AG08395 (cell line): ENCODE results near the gene SIRT2.
"Not testable (repeated sequence)": the region's sequence is repeated elsewhere in the genome, so short reads cannot be mapped to it uniquely, and the experiment has no call there.

Experiments
- DNase-seq: peaks from one replicate; pipeline ENCODE4 v3.0.0; 2012; ENCODE audit warnings: mixed read lengths, low spot score

Gene SIRT2

GRCh38 chr19:38867171-38867780 lies 32.1 kb downstream of the SIRT2 start:
- no peak for DNase-seq

GRCh38 chr19:38862321-38863059 lies 36.9 kb downstream of the SIRT2 start:
- DNase-seq: no peak

- DNase-seq: no peak
These were observed 38.0 kb downstream of the SIRT2 start for GRCh38 chr19:38861368-38861767.

- not testable (repeated sequence) for DNase-seq
These were observed 39.7 kb downstream of the SIRT2 start for GRCh38 chr19:38859631-38860204.

- no peak for DNase-seq
These were observed 42.6 kb downstream of the SIRT2 start for GRCh38 chr19:38856813-38857212.

- not testable (repeated sequence) for DNase-seq
These were observed 43.7 kb downstream of the SIRT2 start for GRCh38 chr19:38855751-38856150.

- not testable (repeated sequence) for DNase-seq
These were observed 44.5 kb downstream of the SIRT2 start for GRCh38 chr19:38854961-38855360.

GRCh38 chr19:38853214-38853613 lies 46.2 kb downstream of the SIRT2 start:
- no peak for DNase-seq

GRCh38 chr19:38852231-38853044 lies 47.0 kb downstream of the SIRT2 start:
- DNase-seq: peak; percentile 62

- DNase-seq: peak; percentile 94
These were observed 47.7 kb downstream of the SIRT2 start for GRCh38 chr19:38851622-38852230.

GRCh38 chr19:38850976-38851621 lies 48.3 kb downstream of the SIRT2 start:
- no peak for DNase-seq

- DNase-seq: peak; percentile 99
These were observed 48.9 kb downstream of the SIRT2 start for GRCh38 chr19:38850436-38850975.

- DNase-seq: peak; percentile 97
These were observed 49.5 kb downstream of the SIRT2 start, which contains the start of gene HNRNPL for GRCh38 chr19:38849860-38850435. TSS of gene HNRNPL (minus strand) at chr19:38849986. CDS start at chr19:38849966, 20 bp downstream.

- peak; percentile 99 for DNase-seq
These were observed 50.1 kb downstream of the SIRT2 start for GRCh38 chr19:38849147-38849859.

GRCh38 chr19:38848299-38849146 lies 50.9 kb downstream of the SIRT2 start:
- no peak for DNase-seq

GRCh38 chr19:38846097-38846496 lies 53.3 kb downstream of the SIRT2 start:
- no peak for DNase-seq

- DNase-seq: no peak
These were observed 53.9 kb downstream of the SIRT2 start for GRCh38 chr19:38845374-38846024.

- no peak for DNase-seq
These were observed 55.2 kb downstream of the SIRT2 start for GRCh38 chr19:38844093-38844686.
